Neural progenitor cell (in vitro differentiated cells): ENCODE results near the gene MELK.

Source experiments
- CTCF ChIP-seq: fragments of 200-600 bp; sonication (generic); IDR thresholded peaks from 2 replicates; pipeline ENCODE4 v1.5.1; 2017; ENCODE audit warnings: antibody characterized with exemption, mild to moderate bottlenecking
- EZH2 ChIP-seq: fragments of 200-600 bp; sonication (generic); IDR thresholded peaks from 2 replicates; pipeline ENCODE4 v1.6.1; 2017; ENCODE audit warnings: antibody characterized with exemption, mild to moderate bottlenecking, moderate library complexity
- EZH2phosphoT487 ChIP-seq: fragments of 200-600 bp; sonication (generic); IDR thresholded peaks from 2 replicates; pipeline ENCODE4 v1.6.1; 2017; ENCODE audit warnings: antibody characterized with exemption

DNA sequence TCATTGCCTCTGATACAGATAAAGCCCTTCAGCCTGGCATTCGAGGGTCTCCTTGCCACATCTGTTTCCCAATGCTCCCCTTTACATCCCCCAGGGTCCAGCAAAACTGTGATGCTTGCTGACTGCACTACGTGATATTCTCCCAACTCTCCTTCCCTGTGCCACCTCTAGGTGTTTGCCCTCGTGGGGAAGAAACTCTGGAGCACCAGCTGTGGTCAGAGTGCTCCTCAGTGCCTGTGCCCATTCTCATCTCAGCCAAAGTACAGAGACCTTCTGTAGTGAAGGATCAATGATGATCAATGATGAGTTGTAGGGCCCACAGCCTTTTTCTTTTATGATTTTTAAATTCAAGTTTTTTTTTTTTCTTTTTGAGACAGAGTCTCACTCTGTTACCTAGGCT is 40.3 kb upstream of the MELK start:
- TF ChIP-seq CTCF: no peak
- TF ChIP-seq EZH2: no peak
- no peak for TF ChIP-seq EZH2phosphoT487
